Testis (tissue), 3 donors: Measurements from ENCODE around the gene JAK2. TPM values are rescaled to one million over a fixed set of nuclear protein-coding genes. Genes with fewer than 3 reads are reported as not detected.
A peak's percentile ranks its signal among the peaks of the same experiment; 100 is the strongest.
"Not testable (repeated sequence)": the region's sequence is repeated elsewhere in the genome, so short reads cannot be mapped to it uniquely, and the experiment has no call there.

Source experiments
- DNase-seq: peaks from one replicate; pipeline ENCODE4 v3.0.0-alpha.2; 2019
- H3K27ac ChIP-seq, 2 donors: fragments of 200-600 bp; sonication (generic); one replicate each; pipeline ENCODE4 v1.5.1; 2019
- H3K27me3 ChIP-seq: fragments of 200-600 bp; sonication (generic); one replicate; pipeline ENCODE4 v1.5.1; 2019
- H3K36me3 ChIP-seq: fragments of 200-600 bp; sonication (generic); one replicate; pipeline ENCODE4 v1.5.1; 2017; ENCODE audit warnings: low read depth; ENCODE audit errors: missing control alignments
- H3K4me1 ChIP-seq: fragments of 200-600 bp; sonication (generic); one replicate; pipeline ENCODE4 v1.5.1; 2019
- H3K4me3 ChIP-seq, 2 donors: fragments of 200-600 bp; sonication (generic); one replicate each; pipeline ENCODE4 v1.5.1; 2017 to 2019
- H3K9me3 ChIP-seq: fragments of 200-600 bp; sonication (generic); one replicate; pipeline ENCODE4 v1.5.1; 2017
- CTCF ChIP-seq, 3 experiments: fragments of 450-650 bp in 2 of 3; fragments of 200-600 bp in 1 of 3; sonication (generic) in 1 of 3; IDR thresholded peaks; one replicate each; pipeline ENCODE4 v1.5.1; 2016 to 2019; ENCODE audit warnings: antibody characterized with exemption in 3 of 3, mild to moderate bottlenecking in 2 of 3, moderate library complexity in 1 of 3
- POLR2A ChIP-seq: fragments of 450-650 bp; IDR thresholded peaks from one replicate; pipeline ENCODE4 v1.6.1; 2017; ENCODE audit warnings: antibody characterized with exemption, mild to moderate bottlenecking, moderate library complexity
- WGBS, 2 donors: methylation state at CpG; one replicate each; pipeline ENCODE4 v1.1.5; 2018; 5-methylcytosine and 5-hydroxymethylcytosine counted together
- intact Hi-C: fragments of 100-400 bp; cut with DNase I; formaldehyde crosslinking; loops from one replicate; pipeline ENCODE4 v1.15.1; 2023; ENCODE audit warnings: low total_unique reads
- polyA plus RNA-seq: library from polyadenylated mRNA; stranded (reverse); fragments of 350-450 nt; fragmentation: Illumina TruSeq; extraction: RNeasy Lipid Tissue Mini Kit (QIAGEN cat#74804); gene quantifications from one replicate; pipeline ENCODE4 v1.2.3, GENCODE V29; 2014; ENCODE audit warnings: low read depth, low replicate concordance; ENCODE audit not compliant: insufficient read depth
- total RNA-seq, 2 donors: library from RNA; depleted of rRNA; stranded (reverse); fragments of >200 nt; gene quantifications; one replicate each; pipeline ENCODE4 v1.2.3, GENCODE V29; 2016

The JAK2 gene
- total and polyA plus RNA-seq, 3 donors from 2014 or later = 14.0 to 25.5 (median 24.1) TPM

- TF ChIP-seq CTCF (IDR thresholded peaks at IDR 0.05) (no peak), POLR2A (no peak)
- 75 to 77% methylated on average over 3 of the region's 3 CpGs for WGBS, 2 donors
- Histone ChIP-seq H3K9me3 (no peaks in the 10 kb centered on the region), H3K36me3 (no peaks in the 10 kb centered on the region), H3K27ac (no peak overlapping the region), H3K27me3 (no peaks in the 10 kb centered on the region), H3K4me1 (no peaks in the 10 kb centered on the region), H3K4me3 (no peak overlapping the region)
- intact Hi-C loops = no loop called here
- no peak for DNase-seq
These were observed 114.4 kb downstream of the JAK2 start for GRCh38 chr9:5099466-5099865.

DNA sequence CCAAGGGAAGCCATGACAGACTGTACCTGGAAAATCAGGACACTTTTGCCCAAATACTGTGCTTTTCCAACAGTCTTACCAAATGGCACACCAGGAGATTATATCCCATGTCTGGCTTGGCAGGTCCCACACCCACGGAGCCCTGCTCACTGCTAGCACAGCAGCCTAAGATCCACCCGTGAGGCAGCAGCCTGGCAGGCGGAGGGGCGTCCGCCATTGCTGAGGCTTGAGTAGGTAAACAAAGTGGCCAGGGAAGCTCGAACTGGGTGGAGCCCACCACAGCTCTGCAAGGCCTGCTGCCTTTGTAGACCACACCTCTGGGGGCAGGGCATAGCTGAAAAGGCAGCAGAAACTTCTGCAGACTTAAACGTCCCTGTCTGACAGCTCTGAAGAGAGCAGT is 116.1 kb downstream of the JAK2 start:
- H3K9me3 ChIP-seq, H3K27ac ChIP-seq, DNase-seq, H3K36me3 ChIP-seq, H3K27me3 ChIP-seq, H3K4me1 ChIP-seq, intact Hi-C loops, H3K4me3 ChIP-seq: not testable (repeated sequence)
- WGBS, 2 donors = 84 to 90% methylated on average over 7 of the region's 7 CpGs

DNA sequence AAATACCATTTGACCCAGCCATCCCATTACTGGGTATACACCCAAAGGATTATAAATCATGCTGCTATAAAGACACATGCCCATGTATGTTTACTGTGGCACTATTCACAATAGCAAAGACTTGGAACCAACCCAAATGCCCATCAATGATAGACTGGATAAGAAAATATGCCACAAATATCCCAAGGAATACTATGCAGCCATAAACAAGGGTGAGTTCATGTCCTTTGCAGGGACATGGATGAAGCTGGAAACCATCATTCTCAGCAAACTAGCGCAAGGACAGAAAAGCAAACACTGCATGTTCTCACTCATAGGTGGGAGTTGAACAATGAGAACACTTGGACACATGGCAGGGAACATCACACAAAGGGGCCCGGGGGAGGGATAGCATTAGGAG is 121.4 kb downstream of the JAK2 start:
- 95% methylated on average over 2 of the region's 2 CpGs for WGBS, 2 donors
- H3K27ac ChIP-seq, H3K27me3 ChIP-seq, H3K4me3 ChIP-seq, H3K4me1 ChIP-seq, H3K9me3 ChIP-seq, intact Hi-C loops, DNase-seq, H3K36me3 ChIP-seq: not testable (repeated sequence)

DNA sequence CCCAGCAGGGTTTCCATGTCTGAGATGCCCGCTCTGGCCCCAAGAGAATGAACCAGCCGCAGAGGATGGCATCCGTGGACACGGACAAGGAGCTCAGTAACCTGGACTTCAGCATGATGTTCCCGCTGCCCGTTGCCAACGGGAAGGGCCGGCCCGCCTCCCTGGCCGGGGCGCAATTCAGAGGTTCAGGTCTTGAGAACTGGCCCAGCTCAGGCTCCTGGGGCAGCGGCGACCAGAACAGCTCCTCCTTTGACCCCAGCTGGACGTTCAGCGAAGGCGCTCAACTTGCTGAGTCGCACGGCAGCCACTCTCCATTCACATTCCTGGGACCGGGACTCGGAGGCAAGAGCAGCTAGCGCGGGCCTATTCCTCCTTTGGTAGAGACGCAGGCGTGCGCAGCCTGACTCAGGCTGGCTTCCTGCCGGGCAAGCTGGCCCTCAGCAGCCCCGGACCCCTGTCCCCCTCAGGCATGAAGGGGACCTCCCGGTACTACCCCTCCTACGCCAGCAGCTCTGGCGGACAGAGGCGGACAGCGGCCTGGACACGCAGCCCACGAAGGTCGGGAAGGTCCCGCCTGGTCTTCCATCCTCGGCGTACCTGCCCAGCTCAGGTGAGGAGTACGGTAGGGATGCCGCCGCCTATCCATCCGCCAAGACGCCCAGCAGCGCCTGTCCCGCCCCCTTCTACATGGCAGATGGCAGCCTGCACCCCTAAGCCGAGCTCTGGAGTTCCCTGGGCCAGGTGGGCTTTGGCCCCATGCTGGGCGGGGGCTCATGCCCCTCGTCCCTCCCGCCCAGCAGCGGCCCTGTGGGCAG is 126.0 kb downstream of the JAK2 start:
- WGBS, 2 donors = 76 to 85% methylated on average over 11 to 47 of the region's 50 CpGs
- no peaks in the 10 kb centered on the region for H3K9me3 ChIP-seq
- TF ChIP-seq CTCF (IDR thresholded peaks at IDR 0.05) (no peak), POLR2A (no peak)
- H3K4me3 ChIP-seq = peak overlapping the region; percentile 25 to 50
- intact Hi-C loops = no loop called here
- no peak for DNase-seq
- H3K27me3 ChIP-seq = no peaks in the 10 kb centered on the region
- H3K4me1 ChIP-seq = no peaks in the 10 kb centered on the region
- no peak overlapping the region for H3K27ac ChIP-seq
- no peaks in the 10 kb centered on the region for H3K36me3 ChIP-seq

- Histone ChIP-seq H3K27me3 (no peaks in the 10 kb centered on the region), H3K4me3 (peak overlapping the region; percentile 25 to 50), H3K9me3 (no peaks in the 10 kb centered on the region), H3K4me1 (no peaks in the 10 kb centered on the region), H3K27ac (no peak overlapping the region), H3K36me3 (no peaks in the 10 kb centered on the region)
- no peak for DNase-seq
- intact Hi-C loops = no loop called here
- WGBS, 2 donors = 65 to 73% methylated on average over 19 to 28 of the region's 28 CpGs
- TF ChIP-seq CTCF (IDR thresholded peaks at IDR 0.05) = no peak
- no peak for TF ChIP-seq POLR2A
These were observed 126.6 kb downstream of the JAK2 start for GRCh38 chr9:5111696-5112095.

GRCh38 chr9:5112109-5112592 is 127.1 kb downstream of the JAK2 start:
- H3K9me3 ChIP-seq = no peaks in the 10 kb centered on the region
- H3K27ac ChIP-seq = no peak overlapping the region
- DNase-seq = no peak
- intact Hi-C loops = no loop called here
- TF ChIP-seq CTCF (IDR thresholded peaks at IDR 0.05) = no peak
- TF ChIP-seq POLR2A = no peak
- no peaks in the 10 kb centered on the region for H3K4me1 ChIP-seq
- H3K27me3 ChIP-seq = no peaks in the 10 kb centered on the region
- peak overlapping the region in 1 of 2 donors; percentile 50 for H3K4me3 ChIP-seq
- no peaks in the 10 kb centered on the region for H3K36me3 ChIP-seq
- 65 to 79% methylated on average over 29 to 30 of the region's 30 CpGs for WGBS, 2 donors
